Activated T-helper 17 cell treated with anti-CD3 and anti-CD28 coated beads, Interleukin-2, amount 50 U/mL, for 72 hours (primary cell): Measurements from ENCODE around the gene CTDP1. TPM values are rescaled to one million over a fixed set of nuclear protein-coding genes. Genes with fewer than 3 reads are reported as not detected.
"Not testable (repeated sequence)": the region's sequence is repeated elsewhere in the genome, so short reads cannot be mapped to it uniquely, and the experiment has no call there.

Experiments
- ATAC-seq: fragments of 150-1000 bp; cut with Tn5 transposase; replicated peaks from 2 replicates; pipeline ENCODE4 v1.10.0; 2021; ENCODE audit warnings: mild to moderate bottlenecking, moderate library complexity
- H3K27ac Mint-ChIP-seq: one replicate; pipeline ENCODE4 v1.8.0; 2022; ENCODE audit warnings: mixed read lengths
- H3K27me3 Mint-ChIP-seq: one replicate; pipeline ENCODE4 v1.8.0; 2022; ENCODE audit warnings: mixed read lengths
- H3K36me3 Mint-ChIP-seq: one replicate; pipeline ENCODE4 v1.8.0; 2022; ENCODE audit warnings: low read depth, mild to moderate bottlenecking, mixed read lengths
- H3K4me1 Mint-ChIP-seq: one replicate; pipeline ENCODE4 v1.8.0; 2022; ENCODE audit warnings: mixed read lengths
- H3K4me3 Mint-ChIP-seq: one replicate; pipeline ENCODE4 v1.8.0; 2022; ENCODE audit warnings: mild to moderate bottlenecking, mixed read lengths
- H3K9me3 Mint-ChIP-seq: one replicate; pipeline ENCODE4 v1.8.0; 2022; ENCODE audit warnings: mixed read lengths
- total RNA-seq, 2 donors: library from RNA; stranded (reverse); gene quantifications; one replicate each; pipeline ENCODE4 v1.2.3, GENCODE V29; 2022

Gene CTDP1
- total RNA-seq, 2 donors from 2014 or later: 38.8 to 48.5 TPM

DNA sequence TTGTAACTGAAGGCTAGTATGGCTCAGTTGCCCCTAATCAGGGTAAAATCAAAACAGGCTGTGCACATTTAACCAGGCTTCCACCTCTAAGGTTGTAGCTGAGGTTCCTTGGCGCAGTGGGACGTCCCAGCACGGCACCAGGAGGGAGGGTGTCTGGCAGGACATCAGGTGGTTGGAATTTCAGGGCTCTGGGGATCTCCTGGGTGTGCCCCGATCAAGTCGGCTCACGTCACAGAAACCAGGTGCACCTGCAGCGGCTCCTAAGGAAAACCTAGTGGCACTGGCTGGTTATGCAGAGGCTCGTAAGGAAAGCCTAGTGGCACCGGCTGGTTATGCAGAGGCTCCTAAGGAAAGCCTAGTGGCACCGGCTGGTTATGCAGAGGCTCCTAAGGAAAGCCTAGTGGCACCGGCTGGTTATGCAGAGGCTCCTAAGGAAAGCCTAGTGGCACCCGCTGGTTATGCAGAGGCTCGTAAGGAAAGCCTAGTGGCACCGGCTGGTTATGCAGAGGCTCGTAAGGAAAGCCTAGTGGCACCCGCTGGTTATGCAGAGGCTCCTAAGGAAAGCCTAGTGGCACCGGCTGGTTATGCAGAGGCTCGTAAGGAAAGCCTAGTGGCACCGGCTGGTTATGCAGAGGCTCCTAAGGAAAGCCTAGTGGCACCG lies 72.4 kb downstream of the CTDP1 start:
- H3K36me3 Mint-ChIP-seq: peaks cover 79% of the 10 kb centered on the region
- H3K4me3 Mint-ChIP-seq, ATAC-seq, H3K27me3 Mint-ChIP-seq, H3K4me1 Mint-ChIP-seq, H3K27ac Mint-ChIP-seq, H3K9me3 Mint-ChIP-seq: not testable (repeated sequence)

GRCh38 chr18:79752946-79753345 lies 73.3 kb downstream of the CTDP1 start:
- H3K36me3 Mint-ChIP-seq: peaks cover 75% of the 10 kb centered on the region
- not testable (repeated sequence) for H3K27ac Mint-ChIP-seq, H3K4me1 Mint-ChIP-seq, H3K27me3 Mint-ChIP-seq, H3K4me3 Mint-ChIP-seq, ATAC-seq, H3K9me3 Mint-ChIP-seq

- ATAC-seq: no peak
- Mint-ChIP-seq H3K4me3 (no peak overlapping the region), H3K4me1 (no peaks in the 10 kb centered on the region), H3K36me3 (peaks cover 72% of the 10 kb centered on the region), H3K9me3 (peaks cover 13% of the 10 kb centered on the region), H3K27me3 (no peaks in the 10 kb centered on the region), H3K27ac (no peak overlapping the region)
Measured at GRCh38 chr18:79753391-79753851, 73.8 kb downstream of the CTDP1 start.

DNA sequence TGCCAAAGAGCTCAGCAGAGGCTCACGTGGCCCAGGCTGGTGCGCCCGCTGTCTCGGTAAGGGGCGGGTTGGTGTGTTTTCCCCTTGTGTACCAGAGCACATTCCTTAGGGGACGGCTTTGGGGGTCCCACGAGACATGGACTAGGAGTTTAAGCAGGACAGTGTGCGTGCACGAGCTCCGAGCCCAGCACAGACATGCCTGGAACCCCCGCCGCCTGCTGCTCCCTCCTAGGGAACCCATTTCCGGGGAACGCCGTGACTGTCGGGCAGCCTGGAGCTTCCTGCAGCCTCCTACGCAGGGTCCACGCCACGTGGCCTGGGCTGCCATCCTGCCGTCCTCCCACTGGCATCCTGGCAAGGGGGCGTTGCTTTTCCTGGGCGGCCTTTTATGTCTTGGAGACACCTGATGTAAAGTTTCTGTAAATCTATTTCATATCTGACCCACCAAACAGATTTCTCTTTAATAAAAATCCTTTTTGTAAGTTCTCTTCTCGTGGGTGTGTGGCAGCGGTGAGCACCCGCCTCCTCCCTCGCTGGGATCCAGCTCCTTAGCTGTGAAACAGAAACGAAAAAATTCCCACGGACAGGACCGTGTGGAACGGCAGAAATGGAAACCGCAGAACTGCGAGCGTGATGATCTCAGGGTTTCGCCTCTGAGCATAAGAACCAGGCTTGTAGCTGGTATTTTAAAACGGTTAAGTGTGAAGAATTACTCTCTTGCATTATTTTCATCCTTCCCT lies 74.6 kb downstream of the CTDP1 start:
- Mint-ChIP-seq H3K9me3 (peaks cover 17% of the 10 kb centered on the region), H3K4me3 (no peak overlapping the region), H3K27me3 (no peaks in the 10 kb centered on the region), H3K4me1 (no peaks in the 10 kb centered on the region), H3K27ac (no peak overlapping the region), H3K36me3 (peaks cover 65% of the 10 kb centered on the region)
- no peak for ATAC-seq

GRCh38 chr18:79754831-79755351 lies 75.3 kb downstream of the CTDP1 start:
- Mint-ChIP-seq H3K9me3 (peaks cover 22% of the 10 kb centered on the region), H3K27ac (no peak overlapping the region), H3K4me1 (no peaks in the 10 kb centered on the region), H3K36me3 (peaks cover 58% of the 10 kb centered on the region), H3K27me3 (no peaks in the 10 kb centered on the region), H3K4me3 (no peak overlapping the region)
- no peak for ATAC-seq

DNA sequence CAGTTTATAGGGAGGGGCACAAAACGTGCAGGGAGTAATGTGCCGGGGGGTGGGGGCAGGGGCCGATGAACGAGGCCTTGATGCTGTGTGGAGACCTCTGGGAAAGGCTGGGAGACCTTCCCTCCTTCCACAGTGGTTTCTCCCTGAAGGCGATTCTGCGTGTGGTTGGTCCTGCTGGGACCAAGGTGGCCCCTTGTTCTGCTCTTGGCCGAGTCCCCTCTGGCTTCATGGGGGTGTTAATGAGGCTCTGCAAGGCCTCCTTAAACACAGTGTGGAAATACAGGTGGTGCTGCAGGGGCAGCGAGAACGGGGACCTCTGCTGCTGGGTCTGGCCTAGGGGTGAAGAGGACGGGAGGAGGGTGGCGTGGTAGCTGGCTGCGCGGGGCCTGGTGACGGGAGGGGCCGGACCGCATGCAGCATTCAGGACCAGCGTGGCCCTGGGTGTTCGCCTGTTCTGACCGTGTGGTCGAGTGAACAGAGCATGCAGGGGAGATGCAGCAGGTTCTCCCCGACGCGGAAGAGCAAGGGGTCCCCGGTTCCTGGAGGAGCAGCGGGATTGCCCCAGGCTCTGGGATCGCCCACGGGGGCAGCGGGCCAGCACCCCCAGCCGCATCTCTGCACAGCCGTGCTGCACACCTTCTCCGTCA lies 76.0 kb downstream of the CTDP1 start:
- Mint-ChIP-seq H3K9me3 (peaks cover 26% of the 10 kb centered on the region), H3K27ac (no peak overlapping the region), H3K36me3 (peaks cover 55% of the 10 kb centered on the region), H3K27me3 (no peaks in the 10 kb centered on the region), H3K4me1 (no peaks in the 10 kb centered on the region), H3K4me3 (no peak overlapping the region)
- no peak for ATAC-seq

GRCh38 chr18:79756143-79756500 lies 76.5 kb downstream of the CTDP1 start:
- Mint-ChIP-seq H3K9me3 (peaks cover 29% of the 10 kb centered on the region), H3K4me1 (no peaks in the 10 kb centered on the region), H3K27ac (no peak overlapping the region), H3K4me3 (no peak overlapping the region), H3K27me3 (no peaks in the 10 kb centered on the region), H3K36me3 (peaks cover 55% of the 10 kb centered on the region)
- no peak for ATAC-seq

GRCh38 chr18:79756826-79757225 lies 77.2 kb downstream of the CTDP1 start:
- no peak for ATAC-seq
- no peaks in the 10 kb centered on the region for H3K4me1 Mint-ChIP-seq
- peaks cover 48% of the 10 kb centered on the region for H3K36me3 Mint-ChIP-seq
- H3K4me3 Mint-ChIP-seq: no peak overlapping the region
- no peaks in the 10 kb centered on the region for H3K27me3 Mint-ChIP-seq
- no peak overlapping the region for H3K27ac Mint-ChIP-seq
- H3K9me3 Mint-ChIP-seq: peaks cover 33% of the 10 kb centered on the region

DNA sequence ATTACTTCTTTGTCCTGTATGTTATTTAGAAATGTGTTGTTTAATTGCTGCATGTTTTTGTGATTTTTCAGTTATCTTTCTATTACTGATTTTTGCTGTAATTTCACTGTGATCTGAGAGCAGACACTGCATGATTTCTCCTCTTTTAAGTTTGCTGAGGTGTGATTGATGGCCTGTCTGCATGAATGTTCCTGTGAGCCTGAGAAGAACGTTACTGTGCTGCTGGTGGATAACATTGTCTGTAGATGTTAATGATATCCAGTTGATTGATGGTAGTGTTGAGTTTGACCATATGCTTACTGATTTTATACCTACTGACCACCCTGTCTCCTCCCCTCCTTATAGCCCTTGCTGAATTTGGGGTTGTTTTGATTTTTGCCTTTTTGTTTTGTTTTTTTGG lies 80.7 kb downstream of the CTDP1 start:
- Mint-ChIP-seq H3K27me3 (no peaks in the 10 kb centered on the region), H3K27ac (no peak overlapping the region), H3K36me3 (peaks cover 21% of the 10 kb centered on the region), H3K4me1 (no peaks in the 10 kb centered on the region), H3K9me3 (peaks cover 39% of the 10 kb centered on the region), H3K4me3 (no peak overlapping the region)
- no peak for ATAC-seq

DNA sequence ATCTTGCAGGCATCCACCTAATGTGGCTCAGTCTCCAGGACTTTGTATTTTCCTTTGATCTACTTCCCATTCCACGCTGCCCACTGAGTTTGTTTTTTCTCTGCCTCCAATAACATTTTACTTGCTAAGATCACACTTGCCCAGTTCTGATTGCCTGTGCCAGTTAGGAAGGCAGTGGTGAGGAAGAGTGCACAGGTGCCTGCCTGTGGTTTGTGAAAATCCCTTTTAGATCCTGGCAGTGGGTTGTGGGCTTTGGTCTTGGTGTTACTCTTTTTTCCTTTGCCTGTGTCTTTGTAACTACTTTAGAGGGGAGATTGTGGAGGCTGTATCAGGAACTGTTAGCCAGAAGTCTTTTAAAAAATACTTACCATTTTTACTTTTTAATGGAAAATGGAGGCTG lies 81.3 kb downstream of the CTDP1 start:
- Mint-ChIP-seq H3K4me1 (no peaks in the 10 kb centered on the region), H3K9me3 (peaks cover 38% of the 10 kb centered on the region), H3K36me3 (peaks cover 16% of the 10 kb centered on the region), H3K27ac (no peak overlapping the region), H3K4me3 (no peak overlapping the region), H3K27me3 (no peaks in the 10 kb centered on the region)
- ATAC-seq: no peak

DNA sequence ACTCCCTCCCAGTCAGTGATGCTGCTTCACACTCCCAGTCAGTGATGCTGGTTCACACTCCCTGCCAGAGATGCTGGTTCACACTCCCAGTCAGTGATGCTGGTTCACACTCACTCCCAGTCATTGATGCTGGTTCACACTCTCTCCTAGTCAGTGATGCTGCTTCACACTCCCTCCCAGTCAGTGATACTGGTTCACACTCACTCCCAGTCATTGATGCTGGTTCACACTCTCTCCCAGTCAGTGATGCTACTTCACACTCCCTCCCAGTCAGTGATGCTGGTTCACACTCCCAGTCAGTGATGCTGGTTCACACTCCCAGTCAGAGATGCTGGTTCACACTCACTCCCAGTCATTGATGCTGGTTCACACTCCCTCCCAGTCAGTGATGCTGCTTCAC lies 83.8 kb downstream of the CTDP1 start:
- ATAC-seq: no peak
- H3K4me1 Mint-ChIP-seq: no peaks in the 10 kb centered on the region
- no peak overlapping the region for H3K4me3 Mint-ChIP-seq
- H3K27me3 Mint-ChIP-seq: peaks cover 13% of the 10 kb centered on the region
- no peaks in the 10 kb centered on the region for H3K36me3 Mint-ChIP-seq
- peaks cover 42% of the 10 kb centered on the region for H3K9me3 Mint-ChIP-seq
- no peak overlapping the region for H3K27ac Mint-ChIP-seq

DNA sequence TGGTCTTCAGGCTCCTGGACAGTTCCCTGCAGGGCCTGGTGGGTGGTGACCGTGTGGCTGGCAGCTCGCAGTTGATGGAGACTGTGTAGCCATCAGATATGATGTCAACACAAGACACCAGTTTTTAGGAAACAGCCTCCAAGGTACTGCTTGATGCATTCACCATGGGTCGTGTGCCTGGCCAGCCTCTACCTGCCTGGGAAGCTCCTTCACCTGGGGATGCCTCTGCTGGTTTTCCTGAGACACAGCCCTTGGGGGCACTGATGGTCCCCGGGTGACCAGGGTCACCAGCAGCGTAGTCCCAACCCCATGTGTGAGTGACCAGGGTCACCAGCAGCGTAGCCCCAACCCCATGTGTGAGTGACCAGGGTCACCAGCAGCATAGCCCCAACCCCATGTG lies 84.5 kb downstream of the CTDP1 start:
- Mint-ChIP-seq H3K27ac (no peak overlapping the region), H3K27me3 (peaks cover 13% of the 10 kb centered on the region), H3K9me3 (peaks cover 38% of the 10 kb centered on the region), H3K4me3 (no peak overlapping the region), H3K36me3 (no peaks in the 10 kb centered on the region), H3K4me1 (no peaks in the 10 kb centered on the region)
- ATAC-seq: no peak

DNA sequence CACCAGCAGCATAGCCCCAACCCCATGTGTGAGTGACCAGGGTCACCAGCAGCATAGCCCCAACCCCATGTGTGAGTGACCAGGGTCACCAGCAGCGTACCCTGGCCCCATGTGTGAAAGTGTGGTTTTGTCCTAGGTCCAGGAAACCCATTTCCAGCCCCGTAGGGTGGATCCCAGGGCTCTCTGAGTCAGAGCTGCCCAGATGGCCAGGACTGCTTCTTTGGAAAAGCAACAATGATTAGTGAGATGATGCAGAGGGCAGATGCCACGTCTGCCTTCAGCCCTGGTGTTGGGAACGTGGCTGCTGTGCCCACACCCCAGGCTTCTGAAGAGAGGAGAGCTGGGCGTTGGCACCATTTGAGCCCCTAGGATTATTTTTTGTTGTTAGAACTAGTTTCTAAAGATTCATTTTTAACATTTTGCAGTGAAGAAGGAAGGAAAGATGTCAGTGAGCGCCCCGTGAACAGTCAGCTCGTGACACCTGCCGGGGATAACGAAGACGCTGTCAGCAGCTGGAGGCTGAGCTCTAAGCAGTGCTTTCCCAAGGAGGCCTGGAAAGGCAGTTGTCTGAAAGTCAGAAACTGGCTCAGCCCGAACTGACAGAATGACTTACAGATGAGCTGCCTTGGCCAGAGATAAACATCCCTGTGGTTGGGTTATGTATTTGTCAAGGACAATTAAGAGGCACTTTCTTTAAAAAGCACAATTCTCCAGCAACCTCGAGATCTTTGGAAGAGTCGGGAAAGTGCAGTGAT lies 86.1 kb downstream of the CTDP1 start:
- ATAC-seq: no peak
- H3K4me1 Mint-ChIP-seq: no peaks in the 10 kb centered on the region
- no peaks in the 10 kb centered on the region for H3K36me3 Mint-ChIP-seq
- H3K9me3 Mint-ChIP-seq: peaks cover 29% of the 10 kb centered on the region
- H3K27me3 Mint-ChIP-seq: peaks cover 16% of the 10 kb centered on the region
- H3K4me3 Mint-ChIP-seq: no peak overlapping the region
- no peak overlapping the region for H3K27ac Mint-ChIP-seq

DNA sequence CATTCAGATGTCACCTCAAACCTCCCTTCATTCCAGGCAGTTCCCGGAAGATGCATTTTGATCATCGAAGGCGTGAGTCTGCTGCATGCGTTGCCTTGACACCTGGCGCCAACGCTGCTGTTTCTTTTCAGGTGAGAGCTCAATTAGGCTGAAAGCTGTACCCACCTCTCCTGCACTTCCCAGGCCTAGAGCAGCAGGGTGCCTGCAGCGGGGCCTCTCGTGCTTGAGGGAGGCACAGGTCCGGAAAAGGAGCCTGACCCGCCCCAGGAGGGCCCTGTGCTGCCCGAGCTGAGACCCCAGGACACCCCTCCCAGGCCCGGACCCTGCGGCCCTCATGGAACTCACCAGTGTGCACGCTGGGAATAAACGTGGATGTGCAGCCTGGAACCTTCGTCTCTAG lies 86.7 kb downstream of the CTDP1 start:
- no peak for ATAC-seq
- Mint-ChIP-seq H3K9me3 (peaks cover 25% of the 10 kb centered on the region), H3K36me3 (no peaks in the 10 kb centered on the region), H3K27me3 (peaks cover 16% of the 10 kb centered on the region), H3K4me1 (no peaks in the 10 kb centered on the region), H3K4me3 (no peak overlapping the region), H3K27ac (no peak overlapping the region)
